Activated T-helper 9 cell treated with anti-CD3 and anti-CD28 coated beads, Interleukin-2, amount 50 U/mL, for 16 hours (primary cell): ENCODE results near the gene FEZF1.

Source experiments
- DNase-seq: peaks from one replicate; pipeline ENCODE4 v3.0.0-alpha.2; 2020; ENCODE audit warnings: low read depth

The FEZF1 gene

GRCh38 chr7:122268101-122268500, 36.4 kb downstream of the FEZF1 start:
- DNase-seq: no peak

GRCh38 chr7:122262246-122262645, 42.3 kb downstream of the FEZF1 start:
- DNase-seq: no peak

GRCh38 chr7:122261442-122261841, 43.1 kb downstream of the FEZF1 start:
- no peak for DNase-seq

- no peak for DNase-seq
Observed at GRCh38 chr7:122261016-122261415, 43.5 kb downstream of the FEZF1 start.

- no peak for DNase-seq
Observed at GRCh38 chr7:122260336-122260735, 44.2 kb downstream of the FEZF1 start.

GRCh38 chr7:122258971-122259370, 45.6 kb downstream of the FEZF1 start:
- DNase-seq: no peak

- no peak for DNase-seq
Observed at GRCh38 chr7:122257056-122257455, 47.5 kb downstream of the FEZF1 start.

- DNase-seq: no peak
Observed at GRCh38 chr7:122256046-122256445, 48.5 kb downstream of the FEZF1 start.

- DNase-seq: no peak
Observed at GRCh38 chr7:122255454-122255853, 49.1 kb downstream of the FEZF1 start.
